Measurements from ENCODE around the gene CORO1C.
"Not testable (repeated sequence)": the region's sequence is repeated elsewhere in the genome, so short reads cannot be mapped to it uniquely, and the experiment has no call there.

Gene CORO1C

GRCh38 chr12:108633534-108634248 lies 97.6 kb downstream of the CORO1C start, which contains the start of gene SELPLG:
SELPLG (minus strand) TSS chr12:108633894; CDS start chr12:108624307, 9,587 bp downstream.
- peak; percentile 57 for DNase-seq (ENCODE audit: low spot score)

- no peak for DNase-seq (ENCODE audit: low spot score)
These were observed 98.2 kb downstream of the CORO1C start for GRCh38 chr12:108633081-108633533.

- DNase-seq (ENCODE audit: low spot score): not testable (repeated sequence)
These were observed 100.1 kb downstream of the CORO1C start for GRCh38 chr12:108631261-108631660.

GRCh38 chr12:108630481-108631207 lies 100.7 kb downstream of the CORO1C start:
- DNase-seq (ENCODE audit: low spot score): no peak

- no peak for DNase-seq (ENCODE audit: low spot score)
These were observed 101.4 kb downstream of the CORO1C start for GRCh38 chr12:108629824-108630476.

GRCh38 chr12:108629151-108629550 lies 102.2 kb downstream of the CORO1C start:
- no peak for DNase-seq (ENCODE audit: low spot score)

GRCh38 chr12:108627134-108627920 lies 104.0 kb downstream of the CORO1C start:
- no peak for DNase-seq (ENCODE audit: low spot score)

GRCh38 chr12:108625228-108625627 lies 106.1 kb downstream of the CORO1C start:
- no peak for DNase-seq (ENCODE audit: low spot score)

GRCh38 chr12:108623577-108623976 lies 107.7 kb downstream of the CORO1C start:
- DNase-seq (ENCODE audit: low spot score): no peak

GRCh38 chr12:108622921-108623514 lies 108.3 kb downstream of the CORO1C start:
- no peak for DNase-seq (ENCODE audit: low spot score)

- DNase-seq (ENCODE audit: low spot score): no peak
These were observed 108.9 kb downstream of the CORO1C start for GRCh38 chr12:108622421-108622820.

- no peak for DNase-seq (ENCODE audit: low spot score)
These were observed 110.2 kb downstream of the CORO1C start for GRCh38 chr12:108621161-108621560.

- no peak for DNase-seq (ENCODE audit: low spot score)
These were observed 111.0 kb downstream of the CORO1C start for GRCh38 chr12:108620236-108620879.

- no peak for DNase-seq (ENCODE audit: low spot score)
These were observed 111.8 kb downstream of the CORO1C start for GRCh38 chr12:108619369-108620160.

GRCh38 chr12:108618953-108619274 lies 112.4 kb downstream of the CORO1C start:
- DNase-seq (ENCODE audit: low spot score): not testable (repeated sequence)

GRCh38 chr12:108618079-108618952 lies 113.0 kb downstream of the CORO1C start:
- DNase-seq (ENCODE audit: low spot score): peak; percentile 70

- peak; percentile 43 for DNase-seq (ENCODE audit: low spot score)
These were observed 114.1 kb downstream of the CORO1C start for GRCh38 chr12:108616941-108617858.

- no peak for DNase-seq (ENCODE audit: low spot score)
These were observed 115.0 kb downstream of the CORO1C start for GRCh38 chr12:108616359-108616758.
